GM12874 (cell line): ENCODE results near the gene CDC42EP4.

Source experiments
- TF ChIP-seq, protein P1 (sequence below): IDR thresholded peaks from 2 replicates; pipeline ENCODE4 v1.5.1; 2011; ENCODE audit warnings: low read depth, mild to moderate bottlenecking, control low read depth, low read length, moderate library complexity; ENCODE audit not compliant: insufficient read depth

Gene CDC42EP4

DNA sequence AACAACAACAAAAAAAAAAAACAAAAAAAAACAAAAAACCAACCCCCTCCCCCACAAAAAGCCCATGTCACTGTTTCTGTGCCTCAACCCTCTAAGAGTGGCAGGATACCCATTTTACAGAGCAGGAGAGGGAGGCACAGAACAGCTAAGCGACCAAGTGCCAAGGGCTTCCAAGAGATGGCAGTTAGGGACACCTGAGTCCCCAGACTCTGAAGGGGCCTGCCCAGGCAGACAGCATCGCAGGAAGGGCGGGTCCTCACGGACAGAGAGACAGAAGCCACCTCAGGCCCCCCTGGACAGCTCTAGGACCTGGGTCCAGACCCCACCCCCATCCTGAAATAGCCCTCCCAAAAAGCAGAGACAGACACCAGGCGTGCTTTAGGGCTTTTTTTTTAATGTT, 28.6 kb downstream of the CDC42EP4 start:
- TF ChIP-seq, protein P1, sequence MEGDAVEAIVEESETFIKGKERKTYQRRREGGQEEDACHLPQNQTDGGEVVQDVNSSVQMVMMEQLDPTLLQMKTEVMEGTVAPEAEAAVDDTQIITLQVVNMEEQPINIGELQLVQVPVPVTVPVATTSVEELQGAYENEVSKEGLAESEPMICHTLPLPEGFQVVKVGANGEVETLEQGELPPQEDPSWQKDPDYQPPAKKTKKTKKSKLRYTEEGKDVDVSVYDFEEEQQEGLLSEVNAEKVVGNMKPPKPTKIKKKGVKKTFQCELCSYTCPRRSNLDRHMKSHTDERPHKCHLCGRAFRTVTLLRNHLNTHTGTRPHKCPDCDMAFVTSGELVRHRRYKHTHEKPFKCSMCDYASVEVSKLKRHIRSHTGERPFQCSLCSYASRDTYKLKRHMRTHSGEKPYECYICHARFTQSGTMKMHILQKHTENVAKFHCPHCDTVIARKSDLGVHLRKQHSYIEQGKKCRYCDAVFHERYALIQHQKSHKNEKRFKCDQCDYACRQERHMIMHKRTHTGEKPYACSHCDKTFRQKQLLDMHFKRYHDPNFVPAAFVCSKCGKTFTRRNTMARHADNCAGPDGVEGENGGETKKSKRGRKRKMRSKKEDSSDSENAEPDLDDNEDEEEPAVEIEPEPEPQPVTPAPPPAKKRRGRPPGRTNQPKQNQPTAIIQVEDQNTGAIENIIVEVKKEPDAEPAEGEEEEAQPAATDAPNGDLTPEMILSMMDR, result no peak

- TF ChIP-seq, protein P1, result no peak
Observed at GRCh38 chr17:73282629-73283028, 29.2 kb downstream of the CDC42EP4 start.

DNA sequence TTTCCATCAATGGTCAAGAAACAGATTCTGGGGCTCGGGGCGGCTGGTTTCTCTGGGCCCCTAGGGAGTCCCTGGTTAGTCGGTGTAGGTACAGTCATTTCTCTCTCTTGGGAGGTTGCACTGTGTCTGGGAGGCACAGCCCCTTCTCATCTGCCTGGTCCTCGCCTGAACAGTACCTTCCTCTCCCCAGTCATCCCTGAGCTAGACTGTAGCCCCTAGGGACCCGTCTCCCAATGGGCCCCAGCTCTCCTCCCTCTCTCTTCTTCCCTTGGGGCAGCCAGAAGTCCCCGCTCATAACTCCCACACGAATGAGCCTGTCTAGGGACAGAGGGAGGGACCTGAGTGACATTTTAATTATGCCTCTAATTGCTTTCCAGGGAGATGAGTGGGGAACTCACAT, 29.9 kb downstream of the CDC42EP4 start:
- TF ChIP-seq, protein P1, result no peak

GRCh38 chr17:73280191-73280590, 31.6 kb downstream of the CDC42EP4 start:
- TF ChIP-seq, protein P1, result no peak

DNA sequence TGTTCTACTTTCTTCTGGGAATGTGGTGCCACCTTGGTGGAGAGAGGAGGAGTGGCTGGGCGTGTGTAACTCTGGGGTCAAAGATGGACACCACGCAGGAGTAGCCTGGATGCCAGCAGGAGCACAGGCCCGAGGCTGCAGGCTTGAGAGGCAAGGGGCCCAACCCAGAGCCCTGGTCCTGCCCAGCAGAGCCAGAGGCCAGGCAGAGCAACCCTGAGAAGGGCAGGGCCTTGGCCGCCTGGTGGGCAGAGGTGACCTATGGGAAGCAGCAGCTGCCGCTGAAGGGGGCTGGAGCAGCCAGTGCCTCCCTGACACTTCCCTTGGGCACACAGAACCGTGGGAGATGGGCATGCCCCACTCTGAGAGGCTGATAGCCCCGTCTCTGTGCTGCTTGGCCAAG, 32.1 kb downstream of the CDC42EP4 start:
- TF ChIP-seq, protein P1, result no peak

DNA sequence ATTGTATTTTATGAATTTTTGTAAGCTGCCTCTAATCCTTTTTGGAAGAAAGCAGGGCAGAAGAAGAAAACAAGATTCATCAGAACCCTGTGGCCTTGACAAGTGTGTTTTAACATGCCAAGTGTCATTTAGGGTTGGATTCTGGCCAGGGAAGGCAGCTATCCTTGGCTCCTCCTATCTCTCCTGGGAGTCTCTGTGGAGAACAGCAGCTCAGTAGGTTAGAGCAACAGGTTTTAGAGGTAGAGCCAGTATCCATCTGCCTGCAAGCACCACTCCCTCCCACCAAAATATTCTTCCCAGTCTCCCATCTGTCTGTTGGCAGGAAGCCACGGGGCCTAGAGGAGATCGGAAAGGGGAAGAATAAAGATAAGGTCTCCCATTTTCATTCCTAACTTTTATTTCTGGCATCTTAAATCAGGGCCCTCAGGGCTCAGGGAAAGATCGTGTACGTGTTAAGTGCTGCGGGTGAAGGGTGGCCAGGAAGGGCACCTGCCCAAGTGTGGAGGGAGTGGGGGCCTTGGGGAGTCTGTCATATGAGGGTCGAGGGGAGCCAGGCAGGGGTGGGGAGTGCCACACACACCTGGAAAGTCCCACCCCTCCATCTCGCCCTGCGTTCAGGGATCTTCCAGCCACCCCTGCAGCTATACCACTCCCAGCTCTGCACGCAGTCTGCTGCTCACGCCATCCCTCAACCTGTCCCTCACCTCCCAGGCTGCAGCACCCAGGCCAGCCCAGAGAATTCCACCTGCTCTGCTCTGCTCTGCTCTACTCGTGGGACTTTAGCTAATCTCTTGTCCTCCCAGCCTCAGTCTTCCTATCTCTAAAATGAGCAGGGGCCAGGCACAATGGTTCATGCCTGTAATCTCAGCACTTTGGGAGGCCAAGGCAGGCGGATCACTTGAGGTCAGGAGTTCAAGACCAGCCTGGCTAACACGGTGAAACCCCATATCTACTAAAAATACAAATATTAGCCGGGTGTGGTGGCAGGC, 33.0 kb downstream of the CDC42EP4 start:
- TF ChIP-seq, protein P1, result no peak

- TF ChIP-seq, protein P1, result no peak
Observed at GRCh38 chr17:73278049-73278464, 33.7 kb downstream of the CDC42EP4 start.
